Measurements from ENCODE around the gene CFAP157. TPM values are rescaled to one million over a fixed set of nuclear protein-coding genes. Genes with fewer than 3 reads are reported as not detected.

The CFAP157 gene
- total RNA-seq, 2 experiments from 2014 or later = 0.11 TPM; not detected in 1

- CTCF ChIA-PET = interaction anchor here (1.1 to 1.3 kb wide), 2 partner anchors 49 to 162 kb away, joined by 3 read pairs; no protein-coding TSS in a partner anchor
- POLR2A ChIA-PET = interaction anchor here (1.1 kb wide), 1 partner anchor 20 kb away, joined by 3 read pairs; no protein-coding TSS in a partner anchor
- H3K27me3 Mint-ChIP-seq = no peaks in the 10 kb centered on the region
- DNase-seq (no peak), ATAC-seq (no peak)
- H3K4me1 Mint-ChIP-seq (ENCODE audit: low read depth) = no peaks in the 10 kb centered on the region
- H3K36me3 Mint-ChIP-seq (ENCODE audit: low read depth) = no peaks in the 10 kb centered on the region
- intact Hi-C loops (cut with micrococcal nuclease) = no loop called here
- TF ChIP-seq, protein P1, sequence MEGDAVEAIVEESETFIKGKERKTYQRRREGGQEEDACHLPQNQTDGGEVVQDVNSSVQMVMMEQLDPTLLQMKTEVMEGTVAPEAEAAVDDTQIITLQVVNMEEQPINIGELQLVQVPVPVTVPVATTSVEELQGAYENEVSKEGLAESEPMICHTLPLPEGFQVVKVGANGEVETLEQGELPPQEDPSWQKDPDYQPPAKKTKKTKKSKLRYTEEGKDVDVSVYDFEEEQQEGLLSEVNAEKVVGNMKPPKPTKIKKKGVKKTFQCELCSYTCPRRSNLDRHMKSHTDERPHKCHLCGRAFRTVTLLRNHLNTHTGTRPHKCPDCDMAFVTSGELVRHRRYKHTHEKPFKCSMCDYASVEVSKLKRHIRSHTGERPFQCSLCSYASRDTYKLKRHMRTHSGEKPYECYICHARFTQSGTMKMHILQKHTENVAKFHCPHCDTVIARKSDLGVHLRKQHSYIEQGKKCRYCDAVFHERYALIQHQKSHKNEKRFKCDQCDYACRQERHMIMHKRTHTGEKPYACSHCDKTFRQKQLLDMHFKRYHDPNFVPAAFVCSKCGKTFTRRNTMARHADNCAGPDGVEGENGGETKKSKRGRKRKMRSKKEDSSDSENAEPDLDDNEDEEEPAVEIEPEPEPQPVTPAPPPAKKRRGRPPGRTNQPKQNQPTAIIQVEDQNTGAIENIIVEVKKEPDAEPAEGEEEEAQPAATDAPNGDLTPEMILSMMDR (IDR thresholded peaks at IDR 0.05) = no peak
- H3K27ac Mint-ChIP-seq = no peak overlapping the region
- H3K4me3 Mint-ChIP-seq = no peak overlapping the region
- H3K9me3 Mint-ChIP-seq = no peaks in the 10 kb centered on the region
Measured at GRCh38 chr9:127664678-127665507, 41.9 kb upstream of the CFAP157 start.

DNA sequence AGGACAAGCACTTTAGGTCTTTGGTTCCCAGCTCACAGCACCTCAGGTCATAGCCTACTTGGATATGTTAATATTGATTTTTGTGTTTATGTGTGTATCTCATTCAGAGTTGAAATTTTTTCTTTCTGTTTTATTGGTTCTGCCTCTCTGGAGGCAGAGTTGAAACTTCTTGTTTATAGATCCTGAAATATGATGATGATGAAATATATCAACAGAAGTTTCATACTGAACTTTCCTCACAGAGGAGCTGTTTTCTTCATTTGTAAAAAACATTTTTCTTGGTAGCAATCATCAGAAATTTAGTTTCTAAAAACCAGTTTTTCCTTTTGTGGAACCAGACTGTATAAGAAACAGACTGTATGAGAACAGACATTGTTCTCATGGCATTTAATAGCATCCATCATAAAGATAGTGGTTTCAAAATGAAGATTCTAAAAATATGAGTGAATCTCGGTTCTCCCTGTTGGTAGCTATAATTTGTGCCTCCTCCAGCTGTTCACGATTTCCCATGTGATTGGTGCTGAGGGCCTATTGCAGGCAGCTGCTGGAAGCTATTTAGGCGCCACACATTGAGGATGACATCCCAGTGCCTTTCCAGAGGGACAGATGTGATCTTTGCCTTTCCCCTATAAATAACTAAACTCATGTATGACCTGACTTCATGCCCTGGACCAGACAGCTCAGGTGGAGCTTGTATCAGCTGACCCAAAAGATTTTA is 39.5 kb upstream of the CFAP157 start:
- ChIA-PET CTCF (interaction anchor here (0.5 to 1.2 kb wide), 2 partner anchors 67 to 142 kb away, joined by 3 to 5 read pairs; partner anchors contain the start of gene TOR2A), POLR2A (interaction anchor here (0.7 kb wide), 1 partner anchor 243 kb away, joined by 4 read pairs; the partner anchor contains the start of gene ZNF79)
- Mint-ChIP-seq H3K9me3 (no peaks in the 10 kb centered on the region), H3K27ac (no peak overlapping the region), H3K4me1 (ENCODE audit: low read depth) (no peaks in the 10 kb centered on the region), H3K36me3 (ENCODE audit: low read depth) (no peaks in the 10 kb centered on the region), H3K27me3 (no peaks in the 10 kb centered on the region), H3K4me3 (no peak overlapping the region)
- TF ChIP-seq, protein P1 (IDR thresholded peaks at IDR 0.05) = no peak
- intact Hi-C loops (cut with micrococcal nuclease) = no loop called here
- DNase-seq (no peak), ATAC-seq (no peak)

DNA sequence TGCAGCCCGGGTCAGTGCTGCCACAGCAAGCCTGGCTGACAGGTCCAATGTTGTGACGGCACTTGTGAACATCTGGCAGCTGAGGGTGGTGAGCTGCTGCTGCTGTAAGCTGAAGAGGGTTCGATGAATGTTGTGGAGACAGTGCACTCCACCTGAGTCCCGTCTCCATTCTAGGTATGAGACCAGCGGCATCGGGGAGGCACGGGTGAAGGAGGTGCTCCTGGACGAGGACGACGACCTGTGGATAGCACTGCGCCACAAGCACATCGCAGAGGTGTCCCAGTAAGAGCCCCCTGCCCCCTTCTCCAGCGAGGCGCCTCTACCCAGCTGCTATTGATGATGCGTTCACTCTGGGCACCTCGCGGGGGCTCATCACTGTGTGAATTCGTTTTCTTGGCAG is 38.9 kb upstream of the CFAP157 start:
- DNase-seq (no peak), ATAC-seq (no peak)
- intact Hi-C loops (cut with micrococcal nuclease) = no loop called here
- H3K4me3 Mint-ChIP-seq = no peak overlapping the region
- no peaks in the 10 kb centered on the region for H3K27me3 Mint-ChIP-seq
- no peaks in the 10 kb centered on the region for H3K36me3 Mint-ChIP-seq (ENCODE audit: low read depth)
- TF ChIP-seq, protein P1 (IDR thresholded peaks at IDR 0.05) = no peak
- H3K27ac Mint-ChIP-seq = no peak overlapping the region
- no peaks in the 10 kb centered on the region for H3K9me3 Mint-ChIP-seq
- ChIA-PET CTCF (interaction anchor here (1.5 kb wide), 1 partner anchor 13 kb away, joined by 3 read pairs; no protein-coding TSS in a partner anchor), POLR2A (no interaction called here)
- H3K4me1 Mint-ChIP-seq (ENCODE audit: low read depth) = no peaks in the 10 kb centered on the region

DNA sequence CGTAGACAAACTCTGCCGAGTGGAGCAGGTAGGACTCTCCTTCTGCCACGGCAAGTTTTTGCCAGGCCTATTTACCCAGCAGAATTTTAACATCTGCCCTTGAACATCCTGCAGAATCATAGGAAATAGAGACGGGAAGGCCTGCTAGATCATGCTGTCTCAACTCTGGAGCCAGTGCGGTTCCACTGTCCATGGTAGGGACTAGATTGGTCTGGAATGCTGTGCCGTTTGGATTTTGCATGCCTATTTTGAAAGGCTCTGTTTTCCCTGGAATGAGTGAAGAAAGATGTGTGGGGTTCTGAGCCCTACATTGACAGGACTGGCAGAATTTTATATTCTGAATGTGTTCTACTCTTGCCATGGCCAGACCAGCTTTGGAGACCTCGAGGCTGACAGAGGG is 33.6 kb upstream of the CFAP157 start:
- DNase-seq (no peak), ATAC-seq (no peak)
- Mint-ChIP-seq H3K36me3 (ENCODE audit: low read depth) (no peaks in the 10 kb centered on the region), H3K9me3 (no peaks in the 10 kb centered on the region), H3K4me1 (ENCODE audit: low read depth) (no peaks in the 10 kb centered on the region), H3K4me3 (no peak overlapping the region), H3K27me3 (no peaks in the 10 kb centered on the region), H3K27ac (no peak overlapping the region)
- TF ChIP-seq, protein P1 (IDR thresholded peaks at IDR 0.05) = no peak
- ChIA-PET CTCF (no interaction called here), POLR2A (no interaction called here)
- intact Hi-C loops (cut with micrococcal nuclease) = no loop called here
